Ovary (tissue), 9 donors: ENCODE data around the gene ADARB2. TPM values are rescaled to one million over a fixed set of nuclear protein-coding genes. Genes with fewer than 3 reads are reported as not detected.

Source experiments
- DNase-seq, 5 donors: peaks; one replicate each; pipeline ENCODE4 v3.0.0-alpha.2; 2019 to 2020
- H3K27ac ChIP-seq, 2 donors: fragments of 200-600 bp; one replicate each; pipeline versions ENCODE4 v1.5.1 to v1.8.0; 2019 to 2022
- H3K27me3 ChIP-seq: fragments of 200-600 bp; one replicate; pipeline ENCODE4 v1.8.0; 2022
- H3K36me3 ChIP-seq: fragments of 200-600 bp; sonication (generic); one replicate; pipeline ENCODE4 v1.5.1; 2019
- H3K4me1 ChIP-seq: one replicate; pipeline ENCODE4 v1.8.1; 2013; ENCODE audit warnings: mild to moderate bottlenecking, moderate library complexity; ENCODE audit not compliant: insufficient read depth
- H3K4me3 ChIP-seq: fragments of 200-600 bp; sonication (generic); one replicate; pipeline ENCODE4 v1.5.1; 2017
- H3K9me3 ChIP-seq, 2 donors: fragments of 200-600 bp in 1 of 2; sonication (generic) in 1 of 2; one replicate each; pipeline versions ENCODE4 v1.5.1 to v1.8.1; 2013 to 2019; ENCODE audit warnings: mild to moderate bottlenecking in 1 of 2, moderate library complexity in 1 of 2
- EP300 ChIP-seq: sonication (generic); formaldehyde crosslinking; IDR thresholded peaks from one replicate; pipeline ENCODE4 v1.6.1; 2017; ENCODE audit warnings: antibody characterized with exemption
- POLR2A ChIP-seq: fragments of 450-650 bp; IDR thresholded peaks from one replicate; pipeline ENCODE4 v1.6.1; 2017; ENCODE audit warnings: antibody characterized with exemption, mild to moderate bottlenecking, moderate library complexity
- WGBS, 3 donors: extraction: QIAGEN DNeasy Blood & Tissue Kit in 1 of 3; methylation state at CpG; one replicate each; pipeline versions ENCODE4 v1.1.5 to v1.1.7; 2013 to 2017; 5-methylcytosine and 5-hydroxymethylcytosine counted together
- intact Hi-C, 4 donors: fragments of 100-400 bp; cut with DNase I; formaldehyde crosslinking; loops; one replicate each; pipeline versions ENCODE4 v1.11.0 to v1.15.1; 2022 to 2023
- polyA plus RNA-seq, 2 donors: library from polyadenylated mRNA; stranded (reverse); fragments of 200-250 nt in 1 of 2; fragments of 350-450 nt in 1 of 2; fragmentation: Illumina TruSeq in 1 of 2; extraction: RNeasy Lipid Tissue Mini Kit (QIAGEN cat#74804) in 1 of 2; gene quantifications; one replicate each; pipeline ENCODE4 v1.2.3, GENCODE V29; 2013 to 2014
- total RNA-seq, 7 donors: library from RNA; depleted of rRNA in 2 of 7; stranded (reverse); fragments of >200 nt in 2 of 7; fragmentation: NEBNext Ultra II Directional in 3 of 7; extraction: Animal tissue kit (Norgen Biotek cat#: 25700) in 3 of 7; gene quantifications; one replicate each; pipeline versions ENCODE4 v1.1.0 to v1.2.4, GENCODE V29; 2016 to 2023
- TF ChIP-seq, protein P1 (sequence below), 3 donors: fragments of 450-650 bp in 2 of 3; fragments of 200-600 bp in 1 of 3; IDR thresholded peaks; one replicate each; pipeline versions ENCODE4 v1.5.1 to v1.8.0; 2016 to 2022; ENCODE audit warnings: antibody characterized with exemption in 3 of 3, mild to moderate bottlenecking in 1 of 3
- donor health status: DM: no; HTN: no; CAD: no; lungs with moderate emphysema.
- donor health status: DM: no; HTN: no; CAD: no.
- donor health status: Bipolar disorder and iron deficiency.
- donor health status: DM: yes; HTN: yes; CAD: no.
- donor health status: DM: no; HTN: no; CAD: no.
- donor health status: DM: yes; HTN: yes; CAD: no.

Gene ADARB2
- total and polyA plus RNA-seq, 9 donors, result 0.12 to 2.0 (median 0.36) TPM; not detected in 2

DNA sequence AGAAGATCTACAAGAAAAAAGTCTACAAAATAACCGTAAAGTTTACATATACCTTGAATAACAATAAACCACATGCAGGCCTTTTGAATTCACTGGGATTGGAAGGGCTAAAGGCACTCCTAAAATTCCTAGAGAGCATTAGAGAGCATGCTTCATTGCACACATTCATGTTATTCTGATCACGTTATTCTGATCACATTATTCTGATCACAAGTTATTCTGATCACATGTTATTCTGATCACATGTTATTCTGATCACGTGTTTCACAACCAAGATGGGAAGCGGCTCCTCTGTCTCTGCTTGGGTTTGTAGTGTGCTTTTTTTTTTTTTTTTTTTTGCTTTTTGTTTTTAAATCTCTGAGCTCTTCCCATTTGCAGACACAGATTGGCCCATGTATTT, 20.5 kb downstream of the ADARB2 start:
- Histone ChIP-seq H3K9me3 (no peaks in the 10 kb centered on the region), H3K27me3 (no peaks in the 10 kb centered on the region), H3K4me3 (no peak overlapping the region), H3K36me3 (no peaks in the 10 kb centered on the region), H3K27ac (no peak overlapping the region), H3K4me1 (no peaks in the 10 kb centered on the region)
- 80 to 84% (median 82%) methylated on average over 4 of the region's 4 CpGs for WGBS, 3 donors
- no peak for TF ChIP-seq EP300
- TF ChIP-seq POLR2A, result no peak
- TF ChIP-seq, protein P1, sequence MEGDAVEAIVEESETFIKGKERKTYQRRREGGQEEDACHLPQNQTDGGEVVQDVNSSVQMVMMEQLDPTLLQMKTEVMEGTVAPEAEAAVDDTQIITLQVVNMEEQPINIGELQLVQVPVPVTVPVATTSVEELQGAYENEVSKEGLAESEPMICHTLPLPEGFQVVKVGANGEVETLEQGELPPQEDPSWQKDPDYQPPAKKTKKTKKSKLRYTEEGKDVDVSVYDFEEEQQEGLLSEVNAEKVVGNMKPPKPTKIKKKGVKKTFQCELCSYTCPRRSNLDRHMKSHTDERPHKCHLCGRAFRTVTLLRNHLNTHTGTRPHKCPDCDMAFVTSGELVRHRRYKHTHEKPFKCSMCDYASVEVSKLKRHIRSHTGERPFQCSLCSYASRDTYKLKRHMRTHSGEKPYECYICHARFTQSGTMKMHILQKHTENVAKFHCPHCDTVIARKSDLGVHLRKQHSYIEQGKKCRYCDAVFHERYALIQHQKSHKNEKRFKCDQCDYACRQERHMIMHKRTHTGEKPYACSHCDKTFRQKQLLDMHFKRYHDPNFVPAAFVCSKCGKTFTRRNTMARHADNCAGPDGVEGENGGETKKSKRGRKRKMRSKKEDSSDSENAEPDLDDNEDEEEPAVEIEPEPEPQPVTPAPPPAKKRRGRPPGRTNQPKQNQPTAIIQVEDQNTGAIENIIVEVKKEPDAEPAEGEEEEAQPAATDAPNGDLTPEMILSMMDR (IDR thresholded peaks at IDR 0.05), result no peak
- DNase-seq, result no peak
- intact Hi-C loops, result loop anchor here in 1 of 4 donors (5.0 kb wide), 1 partner anchor 1185 kb away; no protein-coding TSS in a partner anchor

DNA sequence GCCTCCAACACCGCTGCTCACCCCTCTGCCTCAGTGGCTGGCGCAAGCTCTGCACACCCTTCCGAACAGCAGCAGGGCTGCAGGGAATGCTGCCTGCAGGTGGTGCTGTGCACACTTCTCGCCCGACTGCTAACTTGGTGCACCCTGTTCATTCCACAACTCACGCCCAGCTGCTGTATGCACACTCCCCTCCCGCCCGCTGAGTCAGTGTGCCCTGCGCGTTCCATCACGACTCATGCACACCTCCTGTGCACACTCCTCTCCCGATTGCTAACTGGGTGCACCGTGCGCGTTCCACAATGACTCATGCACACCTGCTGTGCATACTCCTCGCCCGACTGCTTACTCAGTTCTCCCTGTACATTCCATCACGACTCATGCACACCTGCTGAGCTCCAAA, 21.5 kb downstream of the ADARB2 start:
- Histone ChIP-seq H3K36me3 (no peaks in the 10 kb centered on the region), H3K9me3 (no peaks in the 10 kb centered on the region), H3K4me1 (no peaks in the 10 kb centered on the region), H3K27me3 (no peaks in the 10 kb centered on the region), H3K4me3 (no peak overlapping the region), H3K27ac (no peak overlapping the region)
- DNase-seq, result no peak
- intact Hi-C loops, result loop anchor here in 1 of 4 donors (5.0 kb wide), 1 partner anchor 1184 kb away; no protein-coding TSS in a partner anchor
- TF ChIP-seq EP300 (no peak), POLR2A (no peak)
- TF ChIP-seq, protein P1 (IDR thresholded peaks at IDR 0.05), result no peak
- 38 to 58% (median 57%) methylated on average over 18 of the region's 18 CpGs for WGBS, 3 donors

DNA sequence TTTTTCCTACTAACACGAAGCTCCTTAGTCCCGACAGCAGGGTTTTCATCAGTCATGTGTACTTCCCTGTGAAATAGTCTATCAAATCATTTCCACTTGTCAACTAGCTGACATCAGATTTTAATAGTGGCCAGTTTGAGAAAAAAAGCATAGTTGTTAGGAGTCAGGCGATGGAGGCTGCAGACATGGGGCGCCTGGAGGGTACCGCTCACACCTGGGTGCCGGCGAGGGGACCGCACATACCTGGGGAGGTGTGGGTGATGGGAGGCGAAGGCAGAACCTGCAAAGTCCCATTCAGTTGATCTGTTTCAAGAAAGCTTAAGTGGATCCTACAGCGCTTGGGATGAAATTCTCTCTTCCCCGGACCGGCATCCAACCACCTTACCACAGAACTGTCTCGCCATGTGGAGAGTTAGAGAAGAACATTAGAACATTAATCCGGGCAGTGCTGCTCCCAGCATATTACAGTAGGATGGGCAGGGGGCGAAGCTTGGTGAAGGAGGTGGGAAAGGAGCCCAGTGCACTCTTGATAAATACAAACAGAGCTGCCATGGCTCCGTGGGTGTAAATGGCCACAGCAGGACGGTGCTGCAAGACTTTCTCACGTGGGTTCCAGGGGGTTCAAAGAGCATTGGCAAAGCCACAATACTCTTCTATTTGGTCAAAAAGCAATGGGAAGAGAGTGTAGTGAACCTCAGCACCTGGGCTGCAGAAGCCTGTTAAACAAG, 24.2 kb downstream of the ADARB2 start:
- Histone ChIP-seq H3K36me3 (no peaks in the 10 kb centered on the region), H3K9me3 (no peaks in the 10 kb centered on the region), H3K4me3 (no peak overlapping the region), H3K27ac (no peak overlapping the region), H3K4me1 (no peaks in the 10 kb centered on the region), H3K27me3 (no peaks in the 10 kb centered on the region)
- DNase-seq, result no peak
- TF ChIP-seq POLR2A (no peak), EP300 (no peak)
- TF ChIP-seq, protein P1 (IDR thresholded peaks at IDR 0.05), result no peak
- intact Hi-C loops, result no loop called here
- 93% methylated on average over 18 of the region's 18 CpGs for WGBS, 3 donors

DNA sequence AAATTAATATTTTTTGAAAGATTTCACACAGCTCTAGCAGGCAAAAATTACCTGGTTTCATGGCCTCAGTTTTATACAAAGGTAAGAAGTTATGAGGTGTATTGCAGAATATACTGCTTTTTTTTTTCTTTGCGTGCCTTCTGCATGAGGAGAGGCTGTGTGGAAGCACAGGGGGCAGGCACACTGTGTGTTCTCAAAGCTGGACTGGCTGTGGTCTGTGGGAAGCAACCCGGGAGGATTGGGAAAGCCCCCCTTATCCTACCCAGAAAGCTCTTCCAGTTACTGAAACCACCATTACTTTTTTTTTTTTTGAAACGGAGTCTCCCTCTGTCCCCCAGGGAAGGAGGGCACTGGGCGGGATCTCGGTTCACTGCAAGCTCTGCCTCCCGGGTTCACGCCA, 25.0 kb downstream of the ADARB2 start:
- DNase-seq, result no peak
- H3K9me3 ChIP-seq, result no peaks in the 10 kb centered on the region
- intact Hi-C loops, result no loop called here
- WGBS, 3 donors, result 88 to 93% (median 92%) methylated on average over 5 to 7 of the region's 7 CpGs
- TF ChIP-seq, protein P1 (IDR thresholded peaks at IDR 0.05), result no peak
- no peak for TF ChIP-seq EP300
- no peak for TF ChIP-seq POLR2A
- H3K4me3 ChIP-seq, result no peak overlapping the region
- H3K27me3 ChIP-seq, result no peaks in the 10 kb centered on the region
- H3K27ac ChIP-seq, result no peak overlapping the region
- H3K36me3 ChIP-seq, result no peaks in the 10 kb centered on the region
- H3K4me1 ChIP-seq, result no peaks in the 10 kb centered on the region
